Loucy (cell line): Measurements from ENCODE around the gene DCAF15.

Source experiments
- H2AFZ ChIP-seq: fragments of 200-600 bp; sonication (generic); 2 replicates; pipeline ENCODE4 v1.6.0; 2016; ENCODE audit warnings: antibody characterized with exemption, mild to moderate bottlenecking, low read length, moderate library complexity
- H3F3A ChIP-seq: fragments of 200-600 bp; 2 replicates; pipeline ENCODE4 v1.6.0; 2016; ENCODE audit warnings: antibody characterized with exemption, low read depth, mild to moderate bottlenecking
- H3K27me3 ChIP-seq: fragments of 200-600 bp; sonication (generic); 2 replicates; pipeline ENCODE4 v1.6.1; 2014; ENCODE audit warnings: low read length, mild to moderate bottlenecking; ENCODE audit not compliant: insufficient read depth, poor library complexity, severe bottlenecking
- H3K36me3 ChIP-seq: fragments of 200-600 bp; sonication (generic); 2 replicates; pipeline ENCODE4 v1.6.1; 2016; ENCODE audit warnings: low read length; ENCODE audit not compliant: insufficient read depth
- H3K4me1 ChIP-seq: fragments of 200-600 bp; sonication (generic); 2 replicates; pipeline ENCODE4 v1.5.1; 2014; ENCODE audit warnings: low read length, mild to moderate bottlenecking; ENCODE audit not compliant: insufficient read depth, poor library complexity, severe bottlenecking
- H3K4me2 ChIP-seq: fragments of 200-600 bp; sonication (generic); 2 replicates; pipeline ENCODE4 v1.6.0; 2014; ENCODE audit warnings: antibody characterized with exemption, low read length, low read depth, mild to moderate bottlenecking; ENCODE audit not compliant: poor library complexity, severe bottlenecking
- H3K4me3 ChIP-seq: fragments of 200-600 bp; sonication (generic); 2 replicates; pipeline ENCODE4 v1.5.1; 2014; ENCODE audit warnings: low read length, mild to moderate bottlenecking, mixed read lengths; ENCODE audit not compliant: poor library complexity, severe bottlenecking
- H3K79me2 ChIP-seq: fragments of 200-600 bp; sonication (generic); 2 replicates; pipeline ENCODE4 v1.6.1; 2014; ENCODE audit warnings: low read length; ENCODE audit not compliant: insufficient read depth
- H3K9ac ChIP-seq: fragments of 200-600 bp; sonication (generic); 2 replicates; pipeline ENCODE4 v1.6.0; 2014; ENCODE audit warnings: mild to moderate bottlenecking, low read depth, low read length, moderate library complexity; ENCODE audit not compliant: poor library complexity, severe bottlenecking
- H3K9me2 ChIP-seq: fragments of 200-600 bp; sonication (generic); replicated peaks from 2 replicates; pipeline ENCODE4 v1.6.1; 2016; ENCODE audit warnings: low read depth, low read length, mixed read lengths
- H3K9me3 ChIP-seq: fragments of 200-600 bp; sonication (generic); 2 replicates; pipeline ENCODE4 v1.6.1; 2014; ENCODE audit warnings: mild to moderate bottlenecking, antibody characterized with exemption, low read length, low read depth; ENCODE audit not compliant: insufficient read depth
- H4K20me1 ChIP-seq: fragments of 200-600 bp; sonication (generic); 2 replicates; pipeline ENCODE4 v1.6.0; 2014; ENCODE audit warnings: antibody characterized with exemption, low read length, mild to moderate bottlenecking; ENCODE audit not compliant: insufficient read depth, poor library complexity, severe bottlenecking
- CTCF ChIP-seq: fragments of 200-600 bp; sonication (generic); conservative IDR thresholded peaks from 2 replicates; pipeline ENCODE4 v1.5.1; 2014; ENCODE audit warnings: mild to moderate bottlenecking, antibody characterized with exemption, low read length
- EZH2phosphoT487 ChIP-seq: fragments of 200-600 bp; IDR thresholded peaks from 2 replicates; pipeline ENCODE4 v1.6.1; 2018; ENCODE audit warnings: antibody characterized with exemption, mild to moderate bottlenecking, moderate library complexity, borderline replicate concordance

DCAF15 gene

GRCh38 chr19:13962699-13963602 lies 10.6 kb downstream of the DCAF15 start:
- Histone ChIP-seq H2AFZ (no peak overlapping the region), H3K36me3 (peaks cover 33% of the 10 kb centered on the region; the same call in 1 of the 2 replicates), H3K27me3 (no peaks in the 10 kb centered on the region), H3K9ac (no peak overlapping the region), H3K9me3 (no peaks in the 10 kb centered on the region), H3F3A (no peaks in the 10 kb centered on the region), H3K4me1 (no peaks in the 10 kb centered on the region), H3K4me3 (no peak overlapping the region), H3K4me2 (no peak overlapping the region), H3K9me2 (no peaks in the 10 kb centered on the region), H3K79me2 (peaks cover 8% of the 10 kb centered on the region; the same call in 1 of the 2 replicates), H4K20me1 (peaks cover 11% of the 10 kb centered on the region)
- TF ChIP-seq CTCF (no peak), EZH2phosphoT487 (no peak)

- Histone ChIP-seq H3K9me3 (no peaks in the 10 kb centered on the region), H2AFZ (no peak overlapping the region), H3K4me1 (no peaks in the 10 kb centered on the region), H3F3A (no peaks in the 10 kb centered on the region), H3K4me3 (no peak overlapping the region), H3K36me3 (peaks cover 26% of the 10 kb centered on the region; the same call in 1 of the 2 replicates), H3K4me2 (no peak overlapping the region), H3K27me3 (no peaks in the 10 kb centered on the region), H3K9me2 (no peaks in the 10 kb centered on the region), H3K9ac (no peak overlapping the region), H4K20me1 (peaks cover 9% of the 10 kb centered on the region), H3K79me2 (peaks cover 1% of the 10 kb centered on the region; the same call in 1 of the 2 replicates)
- no peak for TF ChIP-seq EZH2phosphoT487
- TF ChIP-seq CTCF: no peak
Observed at GRCh38 chr19:13963603-13964105, 11.3 kb downstream of the DCAF15 start.

DNA sequence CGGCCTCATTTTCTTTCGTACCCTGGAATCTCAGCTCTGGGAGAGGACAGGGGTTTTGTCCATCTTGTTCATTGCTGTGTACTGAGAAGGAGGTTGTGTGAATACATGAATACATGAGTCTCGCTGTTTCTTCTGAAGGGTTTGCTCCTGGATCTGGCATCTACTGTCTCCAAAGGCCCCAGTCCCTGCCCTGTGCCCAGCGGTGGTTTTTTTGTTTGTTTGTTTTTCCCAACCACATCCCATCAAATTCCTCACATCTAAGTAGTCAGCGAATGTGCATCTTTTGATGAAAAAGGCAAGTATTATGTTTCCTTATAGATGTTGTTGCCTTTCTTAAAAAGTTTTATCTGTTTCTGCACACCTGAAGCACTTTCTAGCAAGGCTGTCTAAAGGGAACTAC lies 12.5 kb downstream of the DCAF15 start:
- no peaks in the 10 kb centered on the region for H3K4me1 ChIP-seq
- H3K9me3 ChIP-seq: no peaks in the 10 kb centered on the region
- H4K20me1 ChIP-seq: no peaks in the 10 kb centered on the region
- no peaks in the 10 kb centered on the region for H3K27me3 ChIP-seq
- no peak overlapping the region for H3K9ac ChIP-seq
- no peak overlapping the region for H2AFZ ChIP-seq
- no peak overlapping the region for H3K4me3 ChIP-seq
- no peak overlapping the region for H3K4me2 ChIP-seq
- H3K9me2 ChIP-seq: no peaks in the 10 kb centered on the region
- no peaks in the 10 kb centered on the region for H3K79me2 ChIP-seq
- H3K36me3 ChIP-seq: peaks cover 21% of the 10 kb centered on the region; the same call in 1 of the 2 replicates
- H3F3A ChIP-seq: no peaks in the 10 kb centered on the region
- TF ChIP-seq EZH2phosphoT487 (no peak), CTCF (no peak)
